ENCODE data around the gene PGAP2. TPM values are rescaled to one million over a fixed set of nuclear protein-coding genes. Genes with fewer than 3 reads are reported as not detected.

Gene PGAP2
- total and polyA plus RNA-seq, 2 donors (not counting 3 experiments of a cell fraction or from before 2014, with no cell fraction given), result 18.3 to 34.1 TPM

DNA sequence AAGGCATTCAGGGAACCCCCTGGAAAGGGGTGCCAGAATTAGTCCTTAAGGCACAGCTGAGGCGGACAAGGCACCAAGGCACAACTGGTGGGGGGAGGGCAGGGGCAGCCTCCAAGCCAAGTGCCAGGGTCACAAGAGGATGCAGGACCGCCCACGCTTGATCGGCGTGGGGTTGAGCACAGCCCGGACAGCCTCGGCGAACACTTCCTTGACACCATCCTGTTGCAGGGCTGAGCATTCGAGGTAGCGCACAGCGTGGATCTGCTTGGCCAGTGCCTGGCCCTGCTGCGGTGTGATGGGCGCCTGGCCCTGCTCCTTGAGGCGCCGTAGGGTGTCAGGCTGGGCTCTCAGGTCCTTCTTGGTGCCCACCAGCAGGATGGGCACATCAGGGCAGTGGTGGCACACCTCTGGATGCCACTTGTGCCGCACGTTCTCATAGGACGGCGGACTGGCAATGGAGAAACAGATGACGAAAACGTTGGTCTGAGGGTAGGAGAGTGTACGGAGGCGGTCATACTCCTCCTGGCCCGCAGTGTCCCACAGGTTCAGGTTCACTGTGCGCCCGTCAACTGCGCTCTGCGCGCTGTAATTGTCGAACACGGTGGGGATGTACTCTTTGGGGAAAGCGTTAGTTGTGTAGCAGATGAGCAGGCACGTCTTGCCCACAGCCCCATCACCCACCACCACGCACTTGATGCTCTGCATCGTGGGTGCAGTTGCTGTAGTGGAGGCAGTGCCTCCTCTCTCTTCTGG is 19.2 kb downstream of the PGAP2 start:
- H3K79me2 ChIP-seq (ENCODE audit: control insufficient read depth, insufficient read depth, low read length), result peaks cover 21% of the 10 kb centered on the region
- no peaks in the 10 kb centered on the region for H3K4me1 ChIP-seq (ENCODE audit: control insufficient read depth, extremely low read depth, insufficient read depth, low read length)
- intact Hi-C loops (cut with micrococcal nuclease) (no loop called here), dilution Hi-C loops (cut with MboI; ENCODE audit: extremely low pct_ligation_motif_present, low sequenced_read_pairs) (no loop called here)
- peaks cover 4 to 21% of the 10 kb centered on the region in 2 experiments for H3K36me3 ChIP-seq (ENCODE audit: control insufficient read depth in 2 of 2, extremely low read depth in 1 of 2, insufficient read depth in 2 of 2, low read length in 2 of 2)
- no peak for TF ChIP-seq GATA2 (IDR thresholded peaks at IDR 0.05; ENCODE audit: insufficient read depth, insufficient read length, low read depth, low read length)
- TF ChIP-seq JUN (IDR thresholded peaks at IDR 0.05; ENCODE audit: borderline replicate concordance, insufficient read depth, insufficient read length, low read depth), result no peak
- no peak for TF ChIP-seq POLR2AphosphoS5 (IDR thresholded peaks at IDR 0.05; ENCODE audit: insufficient read depth, low read depth, low read length)
- no peak for TF ChIP-seq EZH2 (IDR thresholded peaks at IDR 0.05; ENCODE audit: borderline replicate concordance, low read depth, low read length, severe bottlenecking)
- no peak for TF ChIP-seq MYC (IDR thresholded peaks at IDR 0.05; ENCODE audit: low read depth, low read length)
- no peak for TF ChIP-seq CTCF (IDR thresholded peaks at IDR 0.05; ENCODE audit: extremely low read depth in 1 of 2, insufficient read depth in 1 of 2, low read depth in 1 of 2, low read length in 2 of 2)
- TF ChIP-seq, protein P1, sequence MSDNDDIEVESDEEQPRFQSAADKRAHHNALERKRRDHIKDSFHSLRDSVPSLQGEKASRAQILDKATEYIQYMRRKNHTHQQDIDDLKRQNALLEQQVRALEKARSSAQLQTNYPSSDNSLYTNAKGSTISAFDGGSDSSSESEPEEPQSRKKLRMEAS (IDR thresholded peaks at IDR 0.05; ENCODE audit: insufficient read depth, insufficient read length), result no peak
- no peak for TF ChIP-seq POLR2A (IDR thresholded peaks at IDR 0.05; ENCODE audit: low read depth, low read length)
- no peak for TF ChIP-seq FOS (IDR thresholded peaks at IDR 0.05; ENCODE audit: borderline replicate concordance, insufficient read depth, low read length)
- H3K9me1 ChIP-seq (replicated peaks; ENCODE audit: control insufficient read depth, extremely low read depth, insufficient read depth, low read length), result no peaks in the 10 kb centered on the region
- no peak overlapping the region for H2AFZ ChIP-seq (ENCODE audit: low read depth, low read length)
- H3K27me3 ChIP-seq (ENCODE audit: control insufficient read depth in 2 of 2, insufficient read depth in 2 of 2, low read length in 2 of 2), result no peaks in the 10 kb centered on the region
- H3K4me3 ChIP-seq (replicated peaks in 1 of 3; ENCODE audit: insufficient read depth in 1 of 3, low read depth in 1 of 3, low read length in 3 of 3), result no peak overlapping the region
- TSS peak; percentile 62 for BruUV-seq (replicated peaks)
- DNase-seq (ENCODE audit: low read depth, low spot score), result no peak
- no peak overlapping the region for H3K9ac ChIP-seq (replicated peaks; ENCODE audit: extremely low read depth, insufficient read depth, low read length)
- no peaks in the 10 kb centered on the region for H3K9me3 ChIP-seq (replicated peaks; ENCODE audit: control insufficient read depth, insufficient read depth, low read length)
- CTCF ChIA-PET, result interaction anchor here (7.3 kb wide), 1 partner anchor 13 kb away, joined by 38 read pairs; the partner anchor contains the start of gene RHOG
- H3K4me2 ChIP-seq (ENCODE audit: insufficient read depth, low read length), result no peak overlapping the region
- H4K20me1 ChIP-seq (replicated peaks; ENCODE audit: control insufficient read depth, extremely low read depth, insufficient read depth, low read length), result no peaks in the 10 kb centered on the region
- no peak for FAIRE-seq
- POLR2A ChIA-PET, result no interaction called here
- no peak overlapping the region for H3K27ac ChIP-seq (ENCODE audit: insufficient read depth, low read depth, low read length)

Measured in endothelial cell of umbilical vein (primary cell).